Ovary (tissue), 9 donors: ENCODE data around the gene SH2B3. TPM values are rescaled to one million over a fixed set of nuclear protein-coding genes. Genes with fewer than 3 reads are reported as not detected.

ENCODE experiments used
- DNase-seq, 5 donors: peaks; one replicate each; pipeline ENCODE4 v3.0.0-alpha.2; 2019 to 2020
- H3K27ac ChIP-seq, 2 donors: fragments of 200-600 bp; one replicate each; pipeline versions ENCODE4 v1.5.1 to v1.8.0; 2019 to 2022
- H3K27me3 ChIP-seq: fragments of 200-600 bp; one replicate; pipeline ENCODE4 v1.8.0; 2022
- H3K36me3 ChIP-seq: fragments of 200-600 bp; sonication (generic); one replicate; pipeline ENCODE4 v1.5.1; 2019
- H3K4me1 ChIP-seq: one replicate; pipeline ENCODE4 v1.8.1; 2013; ENCODE audit warnings: mild to moderate bottlenecking, moderate library complexity; ENCODE audit not compliant: insufficient read depth
- H3K4me3 ChIP-seq: fragments of 200-600 bp; sonication (generic); one replicate; pipeline ENCODE4 v1.5.1; 2017
- H3K9me3 ChIP-seq, 2 donors: fragments of 200-600 bp in 1 of 2; sonication (generic) in 1 of 2; one replicate each; pipeline versions ENCODE4 v1.5.1 to v1.8.1; 2013 to 2019; ENCODE audit warnings: mild to moderate bottlenecking in 1 of 2, moderate library complexity in 1 of 2
- CTCF ChIP-seq, 3 donors: fragments of 450-650 bp in 2 of 3; fragments of 200-600 bp in 1 of 3; IDR thresholded peaks; one replicate each; pipeline versions ENCODE4 v1.5.1 to v1.8.0; 2016 to 2022; ENCODE audit warnings: antibody characterized with exemption in 3 of 3, mild to moderate bottlenecking in 1 of 3
- EP300 ChIP-seq: sonication (generic); formaldehyde crosslinking; IDR thresholded peaks from one replicate; pipeline ENCODE4 v1.6.1; 2017; ENCODE audit warnings: antibody characterized with exemption
- POLR2A ChIP-seq: fragments of 450-650 bp; IDR thresholded peaks from one replicate; pipeline ENCODE4 v1.6.1; 2017; ENCODE audit warnings: antibody characterized with exemption, mild to moderate bottlenecking, moderate library complexity
- WGBS, 3 donors: extraction: QIAGEN DNeasy Blood & Tissue Kit in 1 of 3; methylation state at CpG; one replicate each; pipeline versions ENCODE4 v1.1.5 to v1.1.7; 2013 to 2017; 5-methylcytosine and 5-hydroxymethylcytosine counted together
- intact Hi-C, 4 donors: fragments of 100-400 bp; cut with DNase I; formaldehyde crosslinking; loops; one replicate each; pipeline versions ENCODE4 v1.11.0 to v1.15.1; 2022 to 2023
- polyA plus RNA-seq, 2 donors: library from polyadenylated mRNA; stranded (reverse); fragments of 200-250 nt in 1 of 2; fragments of 350-450 nt in 1 of 2; fragmentation: Illumina TruSeq in 1 of 2; extraction: RNeasy Lipid Tissue Mini Kit (QIAGEN cat#74804) in 1 of 2; gene quantifications; one replicate each; pipeline ENCODE4 v1.2.3, GENCODE V29; 2013 to 2014
- total RNA-seq, 7 donors: library from RNA; depleted of rRNA in 2 of 7; stranded (reverse); fragments of >200 nt in 2 of 7; fragmentation: NEBNext Ultra II Directional in 3 of 7; extraction: Animal tissue kit (Norgen Biotek cat#: 25700) in 3 of 7; gene quantifications; one replicate each; pipeline versions ENCODE4 v1.1.0 to v1.2.4, GENCODE V29; 2016 to 2023
- donor health status: DM: no; HTN: no; CAD: no; lungs with moderate emphysema.
- donor health status: DM: no; HTN: no; CAD: no.
- donor health status: Bipolar disorder and iron deficiency.
- donor health status: DM: yes; HTN: yes; CAD: no.
- donor health status: DM: no; HTN: no; CAD: no.
- donor health status: DM: yes; HTN: yes; CAD: no.

Gene SH2B3
- total and polyA plus RNA-seq, 9 donors, result 7.2 to 24.0 (median 14.3) TPM

- Histone ChIP-seq H3K27ac (no peak overlapping the region), H3K4me3 (no peak overlapping the region), H3K36me3 (no peaks in the 10 kb centered on the region), H3K9me3 (no peaks in the 10 kb centered on the region), H3K27me3 (no peaks in the 10 kb centered on the region), H3K4me1 (peaks cover 2% of the 10 kb centered on the region)
- TF ChIP-seq POLR2A (no peak), EP300 (no peak), CTCF (IDR thresholded peaks at IDR 0.05) (no peak)
- intact Hi-C loops, result no loop called here
- WGBS, 3 donors, result 90 to 96% (median 90%) methylated on average over 61 to 67 of the region's 67 CpGs
- DNase-seq, result no peak
These were observed 12.3 kb downstream of the SH2B3 start for GRCh38 chr12:111417784-111418593.

- TF ChIP-seq POLR2A (no peak), CTCF (IDR thresholded peaks at IDR 0.05) (no peak), EP300 (no peak)
- Histone ChIP-seq H3K4me3 (no peak overlapping the region), H3K27ac (no peak overlapping the region), H3K36me3 (no peaks in the 10 kb centered on the region), H3K27me3 (no peaks in the 10 kb centered on the region), H3K4me1 (no peaks in the 10 kb centered on the region), H3K9me3 (no peaks in the 10 kb centered on the region)
- WGBS, 3 donors, result 89 to 95% (median 92%) methylated on average over 30 of the region's 30 CpGs
- DNase-seq, result no peak
- intact Hi-C loops, result no loop called here
These were observed 12.8 kb downstream of the SH2B3 start for GRCh38 chr12:111418594-111418880.

GRCh38 chr12:111419784-111420183 is 14.1 kb downstream of the SH2B3 start:
- H3K36me3 ChIP-seq, result no peaks in the 10 kb centered on the region
- TF ChIP-seq POLR2A, result no peak
- no peak for TF ChIP-seq EP300
- no peak for TF ChIP-seq CTCF (IDR thresholded peaks at IDR 0.05)
- no peak for DNase-seq

DNA sequence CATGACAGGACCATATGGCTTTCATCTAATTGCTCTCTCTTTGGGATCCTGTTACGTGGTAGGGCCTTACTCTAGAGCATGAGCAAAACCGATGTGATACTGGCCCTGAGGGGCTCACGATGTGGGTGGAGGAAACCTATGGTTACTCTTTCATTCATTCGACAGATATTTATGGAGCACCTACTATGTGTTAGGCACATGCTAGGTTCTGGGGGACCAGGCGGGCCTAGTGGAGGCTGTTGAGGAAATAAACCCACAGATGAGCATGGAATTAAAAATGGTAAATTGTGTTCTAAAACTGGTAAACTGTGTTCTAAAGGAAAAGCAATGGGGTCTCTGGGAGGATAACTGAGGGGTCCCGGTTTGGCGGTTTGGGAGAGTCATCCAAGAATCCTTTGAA is 14.8 kb downstream of the SH2B3 start:
- no peak for DNase-seq
- H3K27me3 ChIP-seq, result no peaks in the 10 kb centered on the region
- H3K27ac ChIP-seq, result no peak overlapping the region
- 88 to 91% (median 89%) methylated on average over 7 of the region's 7 CpGs for WGBS, 3 donors
- H3K36me3 ChIP-seq, result no peaks in the 10 kb centered on the region
- no peak for TF ChIP-seq EP300
- no peak overlapping the region for H3K4me3 ChIP-seq
- H3K9me3 ChIP-seq, result no peaks in the 10 kb centered on the region
- peaks cover 3% of the 10 kb centered on the region for H3K4me1 ChIP-seq
- intact Hi-C loops, result no loop called here

More at GRCh38 chr12:111419784-111420183, 14.1 kb downstream of the SH2B3 start:
- intact Hi-C loops, result no loop called here
- 94 to 96% (median 94%) methylated on average over 5 of the region's 5 CpGs for WGBS, 3 donors
- H3K4me1 ChIP-seq, result peaks cover 1% of the 10 kb centered on the region
- no peaks in the 10 kb centered on the region for H3K27me3 ChIP-seq
- no peaks in the 10 kb centered on the region for H3K9me3 ChIP-seq
- H3K4me3 ChIP-seq, result no peak overlapping the region
- H3K27ac ChIP-seq, result no peak overlapping the region

DNA sequence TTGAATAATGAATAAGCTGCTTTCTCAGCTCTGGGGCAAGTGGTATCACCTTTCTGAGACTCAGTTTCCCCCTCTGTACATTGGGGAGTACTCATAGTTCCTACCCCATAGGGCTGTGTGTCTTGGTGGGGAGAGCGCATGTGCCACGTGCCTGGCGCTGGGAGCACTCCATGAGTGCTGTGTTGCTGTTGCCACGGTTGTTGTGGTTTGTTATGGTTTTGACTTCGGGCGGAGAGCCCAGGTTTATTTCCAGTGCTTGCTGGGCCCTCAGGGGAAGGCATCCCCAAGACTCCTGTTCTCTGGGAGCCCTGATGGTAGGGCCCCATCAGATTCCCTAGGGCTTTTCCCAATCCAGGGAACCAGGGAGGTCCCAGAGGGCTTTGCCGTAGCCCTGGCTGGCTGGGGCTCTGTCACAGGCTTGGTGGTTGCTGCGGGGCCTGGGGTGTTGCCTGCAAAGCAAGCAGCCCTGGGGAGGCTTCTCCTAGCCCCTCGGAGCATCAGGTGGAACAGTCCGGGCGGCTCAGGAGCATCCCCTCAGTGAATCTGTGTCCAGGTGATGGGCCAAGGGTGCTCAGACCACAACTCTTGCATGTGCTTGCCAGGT is 18.6 kb downstream of the SH2B3 start:
- 79 to 86% (median 82%) methylated on average over 11 of the region's 11 CpGs for WGBS, 3 donors
- DNase-seq, result no peak
- Histone ChIP-seq H3K4me3 (no peak overlapping the region), H3K36me3 (no peaks in the 10 kb centered on the region), H3K27ac (no peak overlapping the region), H3K27me3 (no peaks in the 10 kb centered on the region), H3K9me3 (no peaks in the 10 kb centered on the region), H3K4me1 (peaks cover 3% of the 10 kb centered on the region)
- TF ChIP-seq POLR2A, result no peak
- TF ChIP-seq EP300, result no peak
- TF ChIP-seq CTCF (IDR thresholded peaks at IDR 0.05), result no peak
- intact Hi-C loops, result no loop called here
